RWPE1 (cell line): Measurements from ENCODE around the gene PRKN.

Source experiments
- CTCF ChIA-PET: fragments of 350-600 bp; sonication (Branson Sonifier 250); formaldehyde crosslinking; extraction: SDS; loops from one replicate; lab custom pipeline; 2021; lab: Yijun Ruan, JAX
- POLR2A ChIA-PET: fragments of 400-600 bp; formaldehyde crosslinking; extraction: SDS; loops from one replicate; lab custom pipeline; 2020; ENCODE audit warnings: antibody characterized with exemption; ENCODE audit not compliant: low non-redundant PET; lab: Yijun Ruan, JAX
- DNase-seq: peaks from one replicate; pipeline ENCODE4 v3.0.0; 2012; ENCODE audit warnings: low spot score
- H3K27ac ChIP-seq: fragments of 450-650 bp; 2 replicates; pipeline ENCODE4 v1.5.1; 2017
- CTCF ChIP-seq: fragments of 450-650 bp; conservative IDR thresholded peaks from 2 replicates; pipeline ENCODE4 v1.5.1; 2017; ENCODE audit warnings: low read depth, mild to moderate bottlenecking

The PRKN gene

GRCh38 chr6:161815965-161816364 is 911.6 kb downstream of the PRKN start:
- POLR2A ChIA-PET, result no interaction called here
- no peak for DNase-seq
- no peak for TF ChIP-seq CTCF
- CTCF ChIA-PET, result no interaction called here
- no peak overlapping the region for H3K27ac ChIP-seq

DNA sequence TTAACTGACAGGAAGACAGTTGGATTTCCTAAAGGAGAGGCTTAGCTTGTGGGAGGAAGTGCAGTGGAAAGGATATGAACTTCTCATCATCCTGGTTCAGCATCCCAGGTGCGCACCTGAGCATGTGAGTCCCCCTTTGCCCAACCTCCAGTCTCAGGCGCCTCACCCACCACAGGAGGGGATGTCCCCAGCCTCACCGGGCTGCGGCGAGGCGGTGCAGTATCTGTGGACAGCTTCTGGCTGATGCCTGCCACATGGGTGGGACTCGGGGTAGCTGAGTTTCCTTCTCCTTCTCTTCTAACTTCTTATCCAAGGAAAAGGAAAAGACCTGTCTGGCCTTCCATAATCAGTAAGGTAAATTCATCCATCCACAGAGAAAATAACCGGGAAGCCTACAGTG is 914.4 kb downstream of the PRKN start:
- POLR2A ChIA-PET, result no interaction called here
- no peak for TF ChIP-seq CTCF
- DNase-seq, result no peak
- CTCF ChIA-PET, result no interaction called here
- no peak overlapping the region for H3K27ac ChIP-seq

DNA sequence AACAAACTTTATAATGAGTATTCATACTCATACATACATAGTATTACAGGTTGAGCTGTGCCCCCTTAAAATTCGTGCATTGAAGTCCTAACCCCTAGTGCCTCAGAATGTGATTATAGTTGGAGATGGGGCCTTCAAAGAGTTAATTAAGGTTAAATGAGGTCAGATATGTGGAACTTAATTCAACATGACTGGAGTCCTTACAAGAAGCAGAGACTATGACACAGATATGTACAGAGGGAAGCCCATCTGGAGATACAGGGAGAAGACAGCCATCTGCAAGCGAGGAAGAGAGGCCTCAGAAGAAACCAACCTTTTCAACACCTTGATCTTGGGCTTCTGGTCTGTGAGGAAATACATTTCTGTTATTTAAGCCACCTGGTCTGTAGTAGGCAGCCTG is 917.6 kb downstream of the PRKN start:
- no peak for DNase-seq
- ChIA-PET CTCF (no interaction called here), POLR2A (no interaction called here)
- TF ChIP-seq CTCF, result no peak
- H3K27ac ChIP-seq, result no peak overlapping the region

DNA sequence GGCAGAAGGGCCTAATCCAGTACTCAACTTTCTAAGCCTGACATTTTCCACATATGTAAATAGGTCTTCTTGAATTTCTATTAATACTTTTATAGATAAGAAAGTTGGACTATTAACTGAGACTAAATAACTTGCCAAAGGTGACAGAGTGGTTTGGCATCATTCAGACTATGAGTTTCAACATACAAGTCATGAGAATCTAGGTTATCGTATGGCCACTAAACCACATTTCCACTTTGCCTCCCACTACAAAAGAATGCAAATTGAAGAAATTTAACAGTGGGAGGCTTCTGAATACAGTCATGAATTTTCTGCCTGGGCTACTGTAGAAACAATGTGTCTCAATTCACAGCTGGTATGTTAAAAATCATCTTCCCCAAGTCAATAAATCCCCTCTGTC is 922.7 kb downstream of the PRKN start:
- no peak overlapping the region for H3K27ac ChIP-seq
- CTCF ChIA-PET, result no interaction called here
- no peak for TF ChIP-seq CTCF
- DNase-seq, result no peak
- POLR2A ChIA-PET, result no interaction called here

DNA sequence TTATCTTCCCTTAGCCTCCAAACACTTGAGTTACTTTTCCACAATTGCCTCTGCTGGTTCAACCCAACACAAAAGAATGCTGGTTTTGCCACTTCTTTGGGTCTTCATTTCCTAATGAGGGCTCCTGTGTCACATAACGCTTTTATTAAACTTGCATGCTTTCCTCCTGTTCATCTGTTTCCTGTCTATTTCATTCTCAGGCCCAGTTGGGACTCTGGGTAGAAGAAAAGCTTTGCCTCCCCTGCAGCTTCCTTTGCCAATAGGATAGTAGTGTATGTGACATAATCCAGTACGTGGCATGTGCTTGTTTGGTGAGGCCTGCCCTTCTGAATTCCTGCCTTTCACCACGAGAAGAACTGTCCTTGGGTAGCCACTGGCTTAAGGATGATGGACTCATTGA is 924.4 kb downstream of the PRKN start:
- POLR2A ChIA-PET, result no interaction called here

DNA sequence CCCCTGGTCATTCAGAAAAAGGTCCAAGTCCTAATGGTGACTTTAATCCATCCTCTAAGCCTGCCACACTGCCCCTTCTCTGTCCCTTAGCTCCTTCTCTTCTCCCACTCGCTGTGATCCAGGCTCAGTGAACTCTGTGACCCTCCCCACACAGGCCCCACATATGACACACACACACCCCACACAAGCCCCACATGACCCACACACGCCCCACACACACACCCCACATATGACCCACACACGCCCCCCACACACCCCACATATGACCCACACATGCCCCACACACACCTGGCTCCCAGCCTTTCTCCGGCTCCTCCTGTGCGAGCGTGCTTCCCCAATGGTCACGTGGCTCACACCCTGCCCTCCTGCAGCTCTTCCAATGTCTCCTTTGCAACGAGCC is 925.3 kb downstream of the PRKN start:
- no peak for TF ChIP-seq CTCF
- no peak overlapping the region for H3K27ac ChIP-seq
- ChIA-PET CTCF (no interaction called here), POLR2A (no interaction called here)
- no peak for DNase-seq

More for the DNA sequence above, 924.4 kb downstream of the PRKN start:
- no peak for DNase-seq
- CTCF ChIA-PET, result interaction anchor here (0.6 kb wide), 1 partner anchor 27 kb away, joined by 3 read pairs; no protein-coding TSS in a partner anchor
- no peak for TF ChIP-seq CTCF
- no peak overlapping the region for H3K27ac ChIP-seq
